Bronchial epithelial cell (primary cell): ENCODE data around the gene NFS1. TPM values are rescaled to one million over a fixed set of nuclear protein-coding genes. Genes with fewer than 3 reads are reported as not detected.
A peak's percentile ranks its signal among the peaks of the same experiment; 100 is the strongest.

Experiments used
- DNase-seq: peaks from one replicate; pipeline ENCODE4 v3.0.0-alpha.2; 2010; ENCODE audit warnings: low read depth
- FAIRE-seq: peaks from 2 replicates; lab custom pipeline; 2011; peaks lifted over from hg19 to GRCh38; lab: Jason Lieb, UNC
- H3K27me3 ChIP-seq: 2 replicates; pipeline ENCODE4 v1.5.1; 2011; ENCODE audit warnings: low read length; ENCODE audit not compliant: control insufficient read depth, insufficient read depth
- H3K36me3 ChIP-seq: 2 replicates; pipeline ENCODE4 v1.5.1; 2011; ENCODE audit warnings: low read length; ENCODE audit not compliant: control insufficient read depth, insufficient read depth
- H3K4me3 ChIP-seq: 2 replicates; pipeline ENCODE4 v1.5.1; 2011; ENCODE audit warnings: mild to moderate bottlenecking, low read depth, low read length, control low read depth
- total RNA-seq: library from RNA; depleted of rRNA; stranded (reverse); fragments of >200 nt; gene quantifications from 2 replicates; pipeline ENCODE4 v1.2.1, GENCODE V29; 2014
- TF ChIP-seq, protein P1 (sequence below): IDR thresholded peaks from 2 replicates; pipeline ENCODE4 v1.5.1; 2011; ENCODE audit warnings: mild to moderate bottlenecking, moderate library complexity, low read length, control low read depth, inconsistent platforms; ENCODE audit not compliant: insufficient read depth, severe bottlenecking

The NFS1 gene
- total RNA-seq, 1 donor from 2014 or later: 15.5 TPM

DNA sequence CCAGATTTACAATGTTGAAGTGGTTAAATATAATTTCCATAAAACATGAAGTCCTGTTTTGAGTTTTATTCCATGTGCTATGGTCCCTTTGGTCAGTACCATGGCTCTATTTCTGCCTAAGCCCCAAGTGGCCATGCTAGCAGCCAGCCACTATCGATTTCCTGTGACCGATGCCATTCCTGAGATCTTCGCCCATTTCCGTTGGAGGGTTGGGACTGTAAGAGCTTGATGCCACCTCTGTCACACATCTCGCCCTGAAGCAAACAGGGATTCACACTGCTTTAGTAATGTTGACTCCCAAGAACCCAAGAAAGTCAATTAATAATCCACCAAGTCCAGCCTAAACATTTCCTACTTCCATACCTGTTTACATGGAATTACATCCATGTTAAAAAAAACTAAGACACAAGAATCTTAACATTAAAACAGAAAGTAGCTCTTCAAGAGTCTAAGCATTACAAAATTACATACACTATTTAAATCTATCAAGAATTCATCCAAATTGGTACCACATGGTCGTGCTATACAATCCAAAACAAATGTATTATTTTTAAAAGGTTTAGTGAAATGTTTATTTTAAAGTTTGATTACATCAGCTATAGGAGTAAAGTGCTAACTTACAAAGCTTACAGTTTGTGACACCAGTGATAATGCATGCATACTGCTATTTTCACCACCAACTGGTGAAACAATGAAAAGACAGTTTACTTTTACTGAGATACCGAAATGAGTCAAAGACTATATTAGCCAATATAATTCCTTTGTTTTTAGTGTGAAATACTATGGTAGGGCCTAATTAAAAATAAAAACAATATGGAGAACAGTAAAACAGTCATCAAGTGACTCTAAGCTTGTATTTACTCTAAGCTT is 40.4 kb upstream of the NFS1 start:
- TF ChIP-seq, protein P1, sequence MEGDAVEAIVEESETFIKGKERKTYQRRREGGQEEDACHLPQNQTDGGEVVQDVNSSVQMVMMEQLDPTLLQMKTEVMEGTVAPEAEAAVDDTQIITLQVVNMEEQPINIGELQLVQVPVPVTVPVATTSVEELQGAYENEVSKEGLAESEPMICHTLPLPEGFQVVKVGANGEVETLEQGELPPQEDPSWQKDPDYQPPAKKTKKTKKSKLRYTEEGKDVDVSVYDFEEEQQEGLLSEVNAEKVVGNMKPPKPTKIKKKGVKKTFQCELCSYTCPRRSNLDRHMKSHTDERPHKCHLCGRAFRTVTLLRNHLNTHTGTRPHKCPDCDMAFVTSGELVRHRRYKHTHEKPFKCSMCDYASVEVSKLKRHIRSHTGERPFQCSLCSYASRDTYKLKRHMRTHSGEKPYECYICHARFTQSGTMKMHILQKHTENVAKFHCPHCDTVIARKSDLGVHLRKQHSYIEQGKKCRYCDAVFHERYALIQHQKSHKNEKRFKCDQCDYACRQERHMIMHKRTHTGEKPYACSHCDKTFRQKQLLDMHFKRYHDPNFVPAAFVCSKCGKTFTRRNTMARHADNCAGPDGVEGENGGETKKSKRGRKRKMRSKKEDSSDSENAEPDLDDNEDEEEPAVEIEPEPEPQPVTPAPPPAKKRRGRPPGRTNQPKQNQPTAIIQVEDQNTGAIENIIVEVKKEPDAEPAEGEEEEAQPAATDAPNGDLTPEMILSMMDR: peak; percentile 21
- Histone ChIP-seq H3K27me3 (no peaks in the 10 kb centered on the region), H3K36me3 (peaks cover 22% of the 10 kb centered on the region), H3K4me3 (peak overlapping the region; percentile 4)
- no peak for FAIRE-seq
- peak; percentile 63 for DNase-seq

DNA sequence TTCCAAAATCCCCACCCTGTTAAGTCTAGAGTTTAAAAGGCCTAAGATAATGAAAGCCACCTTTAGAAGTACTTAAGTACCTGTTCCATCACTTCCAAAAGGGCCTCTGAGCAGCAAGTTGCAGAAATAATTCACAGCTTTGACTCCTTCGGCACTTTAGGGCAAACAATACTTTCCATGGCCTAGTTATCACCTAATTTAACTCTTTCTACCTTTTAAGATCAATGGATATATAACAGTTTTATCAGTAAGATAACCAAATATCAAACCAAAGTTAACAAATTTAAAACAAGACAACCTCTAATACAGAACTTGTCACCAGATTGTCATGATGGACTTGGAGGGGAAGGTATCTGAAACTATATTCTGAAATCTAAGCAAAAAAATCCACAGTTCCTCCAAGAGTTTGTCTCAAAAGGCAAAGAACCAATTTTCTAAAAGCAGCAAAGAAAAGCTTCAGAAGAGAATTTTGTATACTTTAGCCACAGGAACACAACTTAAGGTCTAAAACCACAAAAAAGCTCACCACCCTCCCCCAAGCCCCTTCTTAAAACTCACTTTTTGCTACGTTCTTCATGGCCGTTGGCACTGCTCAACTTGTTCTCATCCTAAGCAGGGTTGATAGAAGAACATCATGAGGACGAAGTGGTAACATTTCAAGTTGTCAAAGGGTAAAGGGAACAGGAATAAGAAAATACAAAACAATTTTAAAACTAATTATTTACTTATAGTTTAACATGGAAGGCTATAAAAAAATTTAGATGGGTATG is 39.4 kb upstream of the NFS1 start:
- no peak for FAIRE-seq
- Histone ChIP-seq H3K27me3 (no peaks in the 10 kb centered on the region), H3K4me3 (no peak overlapping the region), H3K36me3 (peaks cover 24% of the 10 kb centered on the region)
- no peak for DNase-seq
- TF ChIP-seq, protein P1: no peak

DNA sequence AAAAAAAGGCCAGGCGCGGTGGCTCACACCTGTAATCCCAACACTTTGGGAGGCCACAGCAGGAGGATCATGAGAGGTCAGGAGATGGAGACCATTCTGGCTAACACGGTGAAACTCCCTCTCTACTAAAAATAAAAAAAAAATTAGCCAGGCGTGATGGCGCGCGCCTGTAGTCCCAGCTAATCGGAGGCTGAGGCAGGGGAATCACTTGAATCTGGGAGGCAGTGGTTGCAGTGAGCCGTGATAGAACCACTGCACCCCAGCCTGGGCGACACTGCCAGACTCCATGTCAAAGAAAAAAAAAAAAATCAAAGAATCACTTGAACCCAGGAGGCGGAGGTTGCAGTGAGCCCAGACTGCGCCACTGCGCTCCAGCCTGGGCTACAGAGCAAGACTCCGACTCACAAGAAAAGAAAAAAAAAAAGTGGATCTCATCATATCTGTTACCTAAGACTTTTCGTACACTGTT is 38.7 kb upstream of the NFS1 start:
- Histone ChIP-seq H3K4me3 (no peak overlapping the region), H3K27me3 (no peaks in the 10 kb centered on the region), H3K36me3 (peaks cover 27% of the 10 kb centered on the region)
- FAIRE-seq (no peak), DNase-seq (no peak)
- TF ChIP-seq, protein P1: no peak

DNA sequence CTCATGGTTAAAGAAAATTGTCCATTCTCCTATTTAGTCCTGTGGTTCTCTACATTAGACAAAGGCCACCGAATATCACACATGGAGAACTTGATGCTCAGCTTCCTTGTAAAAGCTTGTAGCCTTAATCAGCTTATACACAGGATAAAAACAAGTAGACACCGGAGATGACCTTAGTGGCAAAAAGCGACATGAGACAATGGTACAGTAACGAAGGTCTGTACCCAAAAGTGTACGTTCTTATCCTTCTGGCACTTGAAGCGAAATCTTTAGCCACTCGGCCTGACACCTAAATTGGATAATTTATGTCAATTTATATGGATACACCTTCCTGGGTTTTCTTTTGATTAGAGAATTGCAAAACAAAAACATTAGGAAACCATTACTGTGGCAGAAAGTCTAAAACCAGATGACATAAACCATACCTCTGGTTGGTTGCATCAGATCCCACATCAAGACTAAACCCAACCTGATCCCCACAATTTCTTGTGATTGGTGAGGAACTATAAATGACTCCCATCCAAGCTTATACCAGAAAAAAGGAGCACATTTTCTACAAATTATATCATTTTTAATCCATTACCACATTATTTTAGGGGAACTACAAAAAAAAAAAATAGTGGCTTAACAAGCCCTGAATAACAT is 36.8 kb upstream of the NFS1 start:
- peaks cover 30% of the 10 kb centered on the region for H3K36me3 ChIP-seq
- TF ChIP-seq, protein P1: no peak
- H3K27me3 ChIP-seq: no peaks in the 10 kb centered on the region
- no peak for FAIRE-seq
- no peak overlapping the region for H3K4me3 ChIP-seq
- no peak for DNase-seq

DNA sequence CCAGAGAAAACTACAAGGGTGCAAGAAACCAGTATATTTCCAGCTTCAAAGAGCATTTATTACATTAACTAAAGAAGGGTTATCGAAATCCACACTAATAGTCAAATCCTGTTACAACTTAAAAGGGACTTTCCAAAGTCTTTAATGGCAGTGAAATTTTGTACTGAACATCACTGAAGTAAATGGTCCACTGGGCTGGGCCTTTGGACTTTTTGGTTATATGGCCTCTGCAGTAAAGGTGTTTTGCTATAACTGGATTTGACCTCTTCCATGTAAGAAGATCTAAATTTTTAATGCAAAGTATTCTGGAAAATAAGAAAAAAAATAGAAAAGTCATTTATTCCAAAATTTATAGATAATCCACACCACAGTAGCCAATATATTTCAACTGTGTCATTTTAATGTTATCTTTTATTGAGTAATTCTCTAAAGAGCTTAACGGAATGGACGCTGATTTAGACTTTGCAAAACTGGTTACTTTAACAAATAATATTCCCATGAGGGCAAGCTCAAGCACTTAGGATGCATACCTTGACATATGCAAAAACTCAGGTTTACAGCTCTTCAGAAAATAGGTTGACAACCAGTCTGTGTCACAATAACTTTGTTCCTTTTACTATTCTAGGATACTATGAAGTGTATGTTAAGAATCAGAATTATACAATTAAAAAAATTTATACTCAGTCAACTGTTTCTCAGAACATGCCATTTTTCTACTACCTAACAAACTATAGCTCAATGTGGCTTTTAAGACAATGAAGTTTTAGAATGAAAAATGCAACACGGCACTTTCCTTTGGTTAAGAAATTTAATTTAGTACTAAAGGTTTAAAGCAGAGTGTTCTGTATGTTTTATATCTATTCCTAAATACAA is 35.9 kb upstream of the NFS1 start:
- no peak for FAIRE-seq
- H3K27me3 ChIP-seq: no peaks in the 10 kb centered on the region
- DNase-seq: no peak
- peaks cover 32% of the 10 kb centered on the region for H3K36me3 ChIP-seq
- no peak overlapping the region for H3K4me3 ChIP-seq
- TF ChIP-seq, protein P1: no peak
